HepG2 (cell line): ENCODE data around the gene C1orf21. TPM values are rescaled to one million over a fixed set of nuclear protein-coding genes. Genes with fewer than 3 reads are reported as not detected.

Experiments
- ATAC-seq: fragments of 200-7000 bp; cut with Tn5 transposase; 3 replicates; pipeline ENCODE4 v1.9.1; 2020; ENCODE audit warnings: mild to moderate bottlenecking, moderate library complexity
- BruUV-seq: library from RNA; stranded (reverse); fragments of 400-500 nt; replicated peaks from 2 replicates; lab custom pipeline; 2021; lab: Mats Ljungman, UMichigan
- CTCF ChIA-PET: fragments of 300-600 bp; formaldehyde crosslinking; extraction: SDS; loops from one replicate; lab custom pipeline; 2021; ENCODE audit warnings: low total read pairs, inconsistent platforms, low intra/inter-chr PET ratio; lab: Yijun Ruan, JAX
- POLR2A ChIA-PET: fragments of 350-600 bp; sonication (Branson Sonifier 250); formaldehyde crosslinking; loops from one replicate; lab custom pipeline; 2020; ENCODE audit warnings: antibody characterized with exemption, inconsistent platforms; lab: Yijun Ruan, JAX
- DNase-seq: peaks from one replicate; pipeline ENCODE4 v3.0.0-alpha.2; 2015; ENCODE audit warnings: low spot score
- FAIRE-seq: peaks from 3 replicates; lab custom pipeline; 2011; peaks lifted over from hg19 to GRCh38; lab: Jason Lieb, UNC
- H2AFZ ChIP-seq: one replicate; pipeline ENCODE4 v1.6.1; 2011; ENCODE audit warnings: low read length, inconsistent platforms
- H3K27ac ChIP-seq: fragments of 300-600 bp; 3 replicates; pipeline ENCODE4 v1.8.0; 2011; ENCODE audit warnings: mixed run types, mild to moderate bottlenecking, mixed read lengths, low read length, inconsistent platforms; ENCODE audit not compliant: insufficient read depth; ENCODE audit errors: extremely low read length
- H3K27me3 ChIP-seq, 2 experiments: fragments of 200-600 bp in 1 of 2; 2 replicates in 1 of 2; 3 replicates in 1 of 2; pipeline versions ENCODE4 v1.6.0 to v1.8.0; 2011; ENCODE audit warnings: low read length in 2 of 2, mild to moderate bottlenecking in 2 of 2, moderate library complexity in 2 of 2, inconsistent platforms in 1 of 2; ENCODE audit not compliant: insufficient read depth in 2 of 2, control insufficient read depth in 1 of 2
- H3K36me3 ChIP-seq, 2 experiments: fragments of 200-600 bp in 1 of 2; replicated peaks in 1 of 2; 2 replicates in 1 of 2; 3 replicates in 1 of 2; pipeline versions ENCODE4 v1.5.1 to v1.8.0; 2011; ENCODE audit warnings: low read length in 2 of 2, inconsistent platforms in 1 of 2; ENCODE audit not compliant: insufficient read depth in 2 of 2, control insufficient read depth in 1 of 2
- H3K4me1 ChIP-seq: 2 replicates; pipeline ENCODE4 v1.5.1; 2012; ENCODE audit warnings: low read length, inconsistent platforms; ENCODE audit not compliant: insufficient read depth
- H3K4me2 ChIP-seq: 2 replicates; pipeline ENCODE4 v1.6.0; 2011; ENCODE audit warnings: low read depth, low read length, inconsistent platforms
- H3K4me3 ChIP-seq, 3 experiments: fragments of 200-600 bp in 1 of 3; sonication (generic), shearing (Covaris generic) in 1 of 3; replicated peaks in 1 of 3; 2 replicates each; pipeline ENCODE4 v1.5.1; 2011 to 2016; ENCODE audit warnings: low read length in 3 of 3, inconsistent platforms in 2 of 3, low read depth in 2 of 3, mild to moderate bottlenecking in 2 of 3, control low read depth in 1 of 3, mixed read lengths in 1 of 3; ENCODE audit not compliant: insufficient read depth in 1 of 3
- H3K79me2 ChIP-seq: one replicate; pipeline ENCODE4 v1.6.1; 2011; ENCODE audit warnings: low read length, inconsistent platforms; ENCODE audit not compliant: insufficient read depth
- H3K9ac ChIP-seq: 2 replicates; pipeline ENCODE4 v1.6.0; 2011; ENCODE audit warnings: mild to moderate bottlenecking, low read depth, low read length, inconsistent platforms; ENCODE audit not compliant: insufficient read depth
- H3K9me3 ChIP-seq: 2 replicates; pipeline ENCODE4 v1.5.1; 2012; ENCODE audit warnings: mild to moderate bottlenecking, low read length
- H4K20me1 ChIP-seq: 2 replicates; pipeline ENCODE4 v1.6.0; 2011; ENCODE audit warnings: inconsistent platforms, mild to moderate bottlenecking, low read length, moderate library complexity; ENCODE audit not compliant: insufficient read depth
- CAMTA2 ChIP-seq: sonication (generic); formaldehyde crosslinking; IDR thresholded peaks from 2 replicates; pipeline ENCODE4 v1.4.0; 2020; ENCODE audit warnings: mild to moderate bottlenecking, missing genetic modification reagents, borderline replicate concordance
- CC2D1A ChIP-seq: sonication (generic); formaldehyde crosslinking; IDR thresholded peaks from 2 replicates; pipeline ENCODE4 v1.8.1; 2023; ENCODE audit warnings: mild to moderate bottlenecking, missing genetic modification reagents
- MED13 ChIP-seq: sonication (generic); formaldehyde crosslinking; IDR thresholded peaks from 2 replicates; pipeline ENCODE4 v1.5.0; 2020; ENCODE audit warnings: missing genetic modification reagents
- NR2F6 ChIP-seq, 2 experiments: IDR thresholded peaks; 2 replicates each; pipeline ENCODE4 v1.6.1; 2016; ENCODE audit warnings: antibody characterized with exemption in 1 of 2, mild to moderate bottlenecking in 1 of 2
- SIX1 ChIP-seq: sonication (generic); formaldehyde crosslinking; IDR thresholded peaks from 2 replicates; pipeline ENCODE4 v1.4.0; 2020; ENCODE audit warnings: missing genetic modification reagents, borderline replicate concordance
- SRF ChIP-seq: IDR thresholded peaks from 2 replicates; pipeline ENCODE4 v1.6.1; 2011; ENCODE audit warnings: mild to moderate bottlenecking, low read depth, low read length, moderate library complexity
- WGBS: methylation state at CpG from one replicate; pipeline ENCODE4 v1.1.6; 2017; ENCODE audit warnings: low lambda C conversion rate; 5-methylcytosine and 5-hydroxymethylcytosine counted together
- in situ Hi-C: cut with HindIII; loops from 2 replicates; pipeline ENCODE4 v1.10.0; 2017; ENCODE audit warnings: low pct_unique_long_range_greater_than_20kb; ENCODE audit not compliant: extremely low pct_ligation_motif_present
- intact Hi-C: fragments of 100-400 bp; cut with micrococcal nuclease; formaldehyde crosslinking; loops from one replicate; pipeline ENCODE4 v1.10.0; 2022; ENCODE audit not compliant: unreplicated experiment
- polyA plus RNA-seq, 8 experiments: library from polyadenylated mRNA; depleted of rRNA in 3 of 8; stranded (reverse) in 7 of 8; unstranded in 1 of 8; fragments of >200 nt; fragmentation: Illumina TruSeq in 4 of 8; extraction: Trizol in 4 of 8; gene quantifications; 2 replicates each; pipeline versions ENCODE4 v1.2.1 to v1.2.3, GENCODE V29; 2011 to 2016; ENCODE audit warnings: low read depth in 4 of 8, missing spikeins in 1 of 8, mixed read lengths in 1 of 8; ENCODE audit not compliant: insufficient read depth in 1 of 8
- total RNA-seq, 5 experiments: library from RNA; depleted of rRNA; stranded (reverse); fragments of >200 nt; fragmentation: Illumina TruSeq; extraction: Trizol; gene quantifications; 2 replicates each; pipeline ENCODE4 v1.2.3, GENCODE V29; 2016; ENCODE audit warnings: low read depth in 1 of 5
- TF ChIP-seq, protein P1 (sequence below): sonication (generic); formaldehyde crosslinking; IDR thresholded peaks from 2 replicates; pipeline ENCODE4 v1.4.0; 2020; ENCODE audit warnings: low read depth, missing genetic modification reagents
- TF ChIP-seq, protein P2 (sequence below): IDR thresholded peaks from 2 replicates; pipeline ENCODE4 v1.6.1; 2016; ENCODE audit warnings: low read depth, borderline replicate concordance
- TF ChIP-seq, protein P3 (sequence below): IDR thresholded peaks from 2 replicates; pipeline ENCODE4 v1.6.1; 2012; ENCODE audit warnings: low read depth, low read length, improper control_type of control experiment
- TF ChIP-seq, protein P4 (sequence below): IDR thresholded peaks from 2 replicates; pipeline ENCODE4 v1.6.1; 2016; ENCODE audit warnings: missing genetic modification reagents, missing compliant biosample characterization
- TF ChIP-seq, protein P5 (sequence below): sonication (generic); formaldehyde crosslinking; IDR thresholded peaks from 2 replicates; pipeline ENCODE4 v1.5.0; 2020; ENCODE audit warnings: mild to moderate bottlenecking, missing genetic modification reagents

The C1orf21 gene
- total and polyA plus RNA-seq, 2 of the 13 experiments (the other 11 are each of a cell fraction or from before 2014, with no cell fraction given) = not detected

DNA sequence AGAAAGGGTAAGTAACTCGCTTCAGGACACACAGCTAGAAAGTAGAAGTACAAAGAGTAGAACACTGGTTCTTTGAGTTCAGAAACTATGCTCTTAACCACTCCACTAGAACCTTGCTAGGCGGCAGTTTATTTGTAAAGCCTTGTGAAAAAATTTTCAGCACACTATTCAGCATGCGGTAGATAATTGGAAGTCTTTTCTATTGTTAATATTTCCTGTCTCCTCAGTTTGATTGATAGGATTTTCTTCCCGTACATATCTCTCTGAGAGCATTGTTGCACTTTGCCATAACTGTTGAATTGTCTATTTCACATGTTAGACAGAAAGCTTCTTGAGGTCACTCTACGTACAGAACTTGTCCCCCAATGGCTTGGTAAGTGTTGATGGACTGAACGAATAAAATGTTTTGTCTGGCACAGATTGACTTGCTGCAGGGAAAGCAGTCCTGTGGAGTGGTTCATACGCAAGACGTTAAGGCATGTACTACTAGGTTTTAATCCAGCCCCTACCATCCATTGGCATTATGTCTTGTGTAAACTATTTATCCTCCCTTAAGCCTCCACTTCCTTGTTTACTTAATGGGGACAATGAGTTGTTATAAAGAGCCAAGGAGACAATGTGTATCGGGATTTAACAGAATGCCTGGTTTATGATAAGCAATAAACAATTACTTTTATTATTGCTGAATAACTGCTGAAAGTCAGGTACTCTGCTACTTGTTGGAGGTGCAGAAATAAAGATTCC is 35.8 kb downstream of the C1orf21 start:
- in situ Hi-C loops (no loop called here), intact Hi-C loops (no loop called here)
- POLR2A ChIA-PET = no interaction called here
- no peaks in the 10 kb centered on the region for H4K20me1 ChIP-seq
- H3K27me3 ChIP-seq = peaks cover 0 to 3% of the 10 kb centered on the region in 2 experiments; a peak in 1 of 5 replicates
- BruUV-seq = no TSS peak
- H3K9me3 ChIP-seq = no peaks in the 10 kb centered on the region
- H2AFZ ChIP-seq = no peak overlapping the region
- H3K4me1 ChIP-seq = no peaks in the 10 kb centered on the region
- no peak overlapping the region for H3K27ac ChIP-seq
- CTCF ChIA-PET = no interaction called here
- ATAC-seq (no peak), FAIRE-seq (no peak), DNase-seq (no peak)
- no peaks in the 10 kb centered on the region for H3K36me3 ChIP-seq
- no peak overlapping the region for H3K4me2 ChIP-seq
- no peaks in the 10 kb centered on the region for H3K79me2 ChIP-seq
- H3K9ac ChIP-seq = no peak overlapping the region
- no peak overlapping the region for H3K4me3 ChIP-seq
- WGBS = 9% methylated on average over 9 of the region's 9 CpGs
- TF ChIP-seq, protein P1, sequence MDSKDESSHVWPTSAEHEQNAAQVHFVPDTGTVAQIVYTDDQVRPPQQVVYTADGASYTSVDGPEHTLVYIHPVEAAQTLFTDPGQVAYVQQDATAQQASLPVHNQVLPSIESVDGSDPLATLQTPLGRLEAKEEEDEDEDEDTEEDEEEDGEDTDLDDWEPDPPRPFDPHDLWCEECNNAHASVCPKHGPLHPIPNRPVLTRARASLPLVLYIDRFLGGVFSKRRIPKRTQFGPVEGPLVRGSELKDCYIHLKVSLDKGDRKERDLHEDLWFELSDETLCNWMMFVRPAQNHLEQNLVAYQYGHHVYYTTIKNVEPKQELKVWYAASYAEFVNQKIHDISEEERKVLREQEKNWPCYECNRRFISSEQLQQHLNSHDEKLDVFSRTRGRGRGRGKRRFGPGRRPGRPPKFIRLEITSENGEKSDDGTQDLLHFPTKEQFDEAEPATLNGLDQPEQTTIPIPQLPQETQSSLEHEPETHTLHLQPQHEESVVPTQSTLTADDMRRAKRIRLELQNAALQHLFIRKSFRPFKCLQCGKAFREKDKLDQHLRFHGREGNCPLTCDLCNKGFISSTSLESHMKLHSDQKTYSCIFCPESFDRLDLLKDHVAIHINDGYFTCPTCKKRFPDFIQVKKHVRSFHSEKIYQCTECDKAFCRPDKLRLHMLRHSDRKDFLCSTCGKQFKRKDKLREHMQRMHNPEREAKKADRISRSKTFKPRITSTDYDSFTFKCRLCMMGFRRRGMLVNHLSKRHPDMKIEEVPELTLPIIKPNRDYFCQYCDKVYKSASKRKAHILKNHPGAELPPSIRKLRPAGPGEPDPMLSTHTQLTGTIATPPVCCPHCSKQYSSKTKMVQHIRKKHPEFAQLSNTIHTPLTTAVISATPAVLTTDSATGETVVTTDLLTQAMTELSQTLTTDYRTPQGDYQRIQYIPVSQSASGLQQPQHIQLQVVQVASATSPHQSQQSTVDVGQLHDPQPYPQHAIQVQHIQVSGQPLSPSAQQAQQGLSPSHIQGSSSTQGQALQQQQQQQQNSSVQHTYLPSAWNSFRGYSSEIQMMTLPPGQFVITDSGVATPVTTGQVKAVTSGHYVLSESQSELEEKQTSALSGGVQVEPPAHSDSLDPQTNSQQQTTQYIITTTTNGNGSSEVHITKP (CRISPR knock-in tag) = no peak
- no peak for TF ChIP-seq MED13 (CRISPR knock-in tag)
- no peak for TF ChIP-seq SIX1 (CRISPR knock-in tag)
- TF ChIP-seq, protein P2, sequence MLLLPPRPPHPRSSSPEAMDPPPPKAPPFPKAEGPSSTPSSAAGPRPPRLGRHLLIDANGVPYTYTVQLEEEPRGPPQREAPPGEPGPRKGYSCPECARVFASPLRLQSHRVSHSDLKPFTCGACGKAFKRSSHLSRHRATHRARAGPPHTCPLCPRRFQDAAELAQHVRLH = no peak
- TF ChIP-seq CAMTA2 (CRISPR knock-in tag) = no peak
- TF ChIP-seq, protein P3, sequence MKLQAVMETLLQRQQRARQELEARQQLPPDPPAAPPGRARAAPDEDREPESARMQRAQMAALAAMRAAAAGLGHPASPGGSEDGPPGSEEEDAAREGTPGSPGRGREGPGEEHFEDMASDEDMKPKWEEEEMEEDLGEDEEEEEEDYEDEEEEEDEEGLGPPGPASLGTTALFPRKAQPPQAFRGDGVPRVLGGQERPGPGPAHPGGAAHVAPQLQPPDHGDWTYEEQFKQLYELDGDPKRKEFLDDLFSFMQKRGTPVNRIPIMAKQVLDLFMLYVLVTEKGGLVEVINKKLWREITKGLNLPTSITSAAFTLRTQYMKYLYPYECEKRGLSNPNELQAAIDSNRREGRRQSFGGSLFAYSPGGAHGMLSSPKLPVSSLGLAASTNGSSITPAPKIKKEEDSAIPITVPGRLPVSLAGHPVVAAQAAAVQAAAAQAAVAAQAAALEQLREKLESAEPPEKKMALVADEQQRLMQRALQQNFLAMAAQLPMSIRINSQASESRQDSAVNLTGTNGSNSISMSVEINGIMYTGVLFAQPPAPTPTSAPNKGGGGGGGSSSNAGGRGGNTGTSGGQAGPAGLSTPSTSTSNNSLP = no peak
- TF ChIP-seq NR2F6 (IDR thresholded peaks at IDR 0.05) = no peak
- TF ChIP-seq NR2F6 (CRISPR knock-in tag; IDR thresholded peaks at IDR 0.05) = no peak
- TF ChIP-seq SRF = no peak
- TF ChIP-seq, protein P4, sequence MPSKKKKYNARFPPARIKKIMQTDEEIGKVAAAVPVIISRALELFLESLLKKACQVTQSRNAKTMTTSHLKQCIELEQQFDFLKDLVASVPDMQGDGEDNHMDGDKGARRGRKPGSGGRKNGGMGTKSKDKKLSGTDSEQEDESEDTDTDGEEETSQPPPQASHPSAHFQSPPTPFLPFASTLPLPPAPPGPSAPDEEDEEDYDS (CRISPR knock-in tag) = no peak
- no peak for TF ChIP-seq CC2D1A
- TF ChIP-seq, protein P5, sequence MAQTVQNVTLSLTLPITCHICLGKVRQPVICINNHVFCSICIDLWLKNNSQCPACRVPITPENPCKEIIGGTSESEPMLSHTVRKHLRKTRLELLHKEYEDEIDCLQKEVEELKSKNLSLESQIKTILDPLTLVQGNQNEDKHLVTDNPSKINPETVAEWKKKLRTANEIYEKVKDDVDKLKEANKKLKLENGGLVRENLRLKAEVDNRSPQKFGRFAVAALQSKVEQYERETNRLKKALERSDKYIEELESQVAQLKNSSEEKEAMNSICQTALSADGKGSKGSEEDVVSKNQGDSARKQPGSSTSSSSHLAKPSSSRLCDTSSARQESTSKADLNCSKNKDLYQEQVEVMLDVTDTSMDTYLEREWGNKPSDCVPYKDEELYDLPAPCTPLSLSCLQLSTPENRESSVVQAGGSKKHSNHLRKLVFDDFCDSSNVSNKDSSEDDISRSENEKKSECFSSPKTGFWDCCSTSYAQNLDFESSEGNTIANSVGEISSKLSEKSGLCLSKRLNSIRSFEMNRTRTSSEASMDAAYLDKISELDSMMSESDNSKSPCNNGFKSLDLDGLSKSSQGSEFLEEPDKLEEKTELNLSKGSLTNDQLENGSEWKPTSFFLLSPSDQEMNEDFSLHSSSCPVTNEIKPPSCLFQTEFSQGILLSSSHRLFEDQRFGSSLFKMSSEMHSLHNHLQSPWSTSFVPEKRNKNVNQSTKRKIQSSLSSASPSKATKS (CRISPR knock-in tag) = no peak
